Spleen (tissue), 7 donors: ENCODE data around the gene LRRC75A.

ENCODE experiments used
- POLR2AphosphoS5 ChIP-seq, 3 donors: sonication (generic); formaldehyde crosslinking; IDR thresholded peaks; one replicate each; pipeline ENCODE4 v1.5.1; 2017; ENCODE audit warnings: antibody characterized with exemption in 3 of 3
- TF ChIP-seq, protein P1 (sequence below), 11 experiments: fragments of 200-600 bp in 7 of 11; fragments of 450-650 bp in 4 of 11; sonication (generic) in 4 of 11; IDR thresholded peaks in 8 of 11; conservative IDR thresholded peaks in 3 of 11; 1 replicate in 7 of 11; 2 replicates in 4 of 11; pipeline versions ENCODE4 v1.4.0 to v1.8.0; 2016 to 2021; ENCODE audit warnings: antibody characterized with exemption in 11 of 11, inconsistent platforms in 4 of 11, mild to moderate bottlenecking in 1 of 11
- donor health status: DM: no; HTN: no; CAD: no; lungs with moderate emphysema.
- donor health status: DM: no; HTN: no; CAD: no.
- donor health status: DM: no; HTN: no; CAD: no.

DNA sequence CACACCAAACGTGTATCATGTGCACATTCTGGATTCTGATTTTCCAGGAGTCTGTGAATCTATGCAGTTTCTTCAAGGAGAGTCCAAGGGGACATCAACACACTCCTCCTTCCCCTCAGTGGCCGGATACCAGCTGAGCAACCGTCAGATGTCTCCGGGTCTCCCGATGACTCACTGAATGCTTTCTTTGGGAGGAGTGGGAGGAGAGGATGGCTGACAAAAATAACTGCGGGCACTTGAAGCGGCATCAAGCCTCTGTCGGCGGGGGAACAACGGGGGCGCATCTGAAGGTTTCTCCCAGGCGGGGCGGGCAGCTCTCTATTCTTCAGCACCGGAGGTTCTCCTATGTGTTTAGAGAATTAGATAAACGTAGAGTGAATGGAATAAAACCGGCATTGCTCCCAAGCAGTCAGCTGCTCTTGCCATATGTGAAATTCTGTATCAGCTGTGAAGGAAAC, 24.6 kb upstream of the LRRC75A start:
- TF ChIP-seq, protein P1, sequence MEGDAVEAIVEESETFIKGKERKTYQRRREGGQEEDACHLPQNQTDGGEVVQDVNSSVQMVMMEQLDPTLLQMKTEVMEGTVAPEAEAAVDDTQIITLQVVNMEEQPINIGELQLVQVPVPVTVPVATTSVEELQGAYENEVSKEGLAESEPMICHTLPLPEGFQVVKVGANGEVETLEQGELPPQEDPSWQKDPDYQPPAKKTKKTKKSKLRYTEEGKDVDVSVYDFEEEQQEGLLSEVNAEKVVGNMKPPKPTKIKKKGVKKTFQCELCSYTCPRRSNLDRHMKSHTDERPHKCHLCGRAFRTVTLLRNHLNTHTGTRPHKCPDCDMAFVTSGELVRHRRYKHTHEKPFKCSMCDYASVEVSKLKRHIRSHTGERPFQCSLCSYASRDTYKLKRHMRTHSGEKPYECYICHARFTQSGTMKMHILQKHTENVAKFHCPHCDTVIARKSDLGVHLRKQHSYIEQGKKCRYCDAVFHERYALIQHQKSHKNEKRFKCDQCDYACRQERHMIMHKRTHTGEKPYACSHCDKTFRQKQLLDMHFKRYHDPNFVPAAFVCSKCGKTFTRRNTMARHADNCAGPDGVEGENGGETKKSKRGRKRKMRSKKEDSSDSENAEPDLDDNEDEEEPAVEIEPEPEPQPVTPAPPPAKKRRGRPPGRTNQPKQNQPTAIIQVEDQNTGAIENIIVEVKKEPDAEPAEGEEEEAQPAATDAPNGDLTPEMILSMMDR (IDR thresholded peaks at IDR 0.05 in 8 of 11, conservative IDR thresholded peaks at IDR 0.05 in 3 of 11): no peak
- no peak for TF ChIP-seq POLR2AphosphoS5 (IDR thresholded peaks at IDR 0.05)
